Left renal pelvis (tissue), 4 donors: ENCODE data around the gene HELZ2. TPM values are rescaled to one million over a fixed set of nuclear protein-coding genes. Genes with fewer than 3 reads are reported as not detected.

Experiments used
- DNase-seq, 4 donors: peaks; one replicate each; pipeline ENCODE4 v3.0.0-alpha.2; 2013; ENCODE audit warnings: low read depth in 4 of 4, low spot score in 3 of 4
- polyA plus RNA-seq, 4 donors: library from polyadenylated mRNA; unstranded; fragments of 120-200 nt; gene quantifications; one replicate each; pipeline ENCODE4 v1.2.1, GENCODE V29; 2013; ENCODE audit not compliant: insufficient read length in 4 of 4

HELZ2 gene
- polyA plus RNA-seq, 4 donors, result 8.1 to 15.4 (median 10.2) TPM

GRCh38 chr20:63598479-63599395, 24.7 kb upstream of the HELZ2 start:
- no peak for DNase-seq

- DNase-seq, result no peak
Observed at GRCh38 chr20:63597651-63598478, 23.8 kb upstream of the HELZ2 start.

- no peak for DNase-seq
Observed at GRCh38 chr20:63596423-63596822, 22.4 kb upstream of the HELZ2 start.

GRCh38 chr20:63595416-63596127, 21.5 kb upstream of the HELZ2 start:
- no peak for DNase-seq

GRCh38 chr20:63594043-63594561, 20.1 kb upstream of the HELZ2 start:
- DNase-seq, result no peak

- DNase-seq, result no peak
Observed at GRCh38 chr20:63592661-63593060, 18.6 kb upstream of the HELZ2 start.

- no peak for DNase-seq
Observed at GRCh38 chr20:63591786-63592355, 17.8 kb upstream of the HELZ2 start.

GRCh38 chr20:63591147-63591533, 17.1 kb upstream of the HELZ2 start:
- no peak for DNase-seq

- no peak for DNase-seq
Observed at GRCh38 chr20:63590218-63591146, 16.4 kb upstream of the HELZ2 start.

- no peak for DNase-seq
Observed at GRCh38 chr20:63589261-63590217, 15.5 kb upstream of the HELZ2 start.

GRCh38 chr20:63588641-63589041, 14.6 kb upstream of the HELZ2 start:
- DNase-seq, result no peak

GRCh38 chr20:63587776-63588591, 13.9 kb upstream of the HELZ2 start:
- no peak for DNase-seq

- no peak for DNase-seq
Observed at GRCh38 chr20:63587256-63587655, 13.2 kb upstream of the HELZ2 start.

- DNase-seq, result no peak
Observed at GRCh38 chr20:63586797-63587196, 12.8 kb upstream of the HELZ2 start.

GRCh38 chr20:63585616-63586565, 11.9 kb upstream of the HELZ2 start:
- no peak for DNase-seq

- DNase-seq, result no peak
Observed at GRCh38 chr20:63582382-63583063, 8.5 kb upstream of the HELZ2 start.
